ENCODE measurements around the gene PRDM16. TPM values are rescaled to one million over a fixed set of nuclear protein-coding genes. Genes with fewer than 3 reads are reported as not detected.

The PRDM16 gene
- total RNA-seq, 1 experiment from 2014 or later, result 0.17 TPM

DNA sequence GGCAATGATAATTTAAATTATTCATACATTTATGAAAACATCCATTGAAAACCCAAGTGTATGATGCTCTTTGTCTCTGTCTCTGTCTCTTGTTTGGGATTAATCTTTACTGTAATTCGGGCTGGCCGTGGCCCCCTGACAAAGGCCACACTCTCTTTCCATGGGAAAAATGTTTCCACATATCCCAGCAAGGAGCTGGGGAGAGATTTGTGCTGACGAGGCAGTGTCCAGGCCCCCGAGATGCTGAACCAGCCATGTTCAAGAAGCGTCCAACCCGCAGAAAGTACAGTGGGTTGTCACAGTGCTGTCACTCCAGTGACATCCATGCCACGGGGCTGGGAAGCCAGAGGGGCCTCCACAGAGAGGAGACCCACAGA lies 147.0 kb downstream of the PRDM16 start:
- H3K18ac ChIP-seq (ENCODE audit: insufficient read length, low read depth, low read length), result no peak overlapping the region
- no peaks in the 10 kb centered on the region for H3K23me2 ChIP-seq (ENCODE audit: insufficient read length, low read depth, low read length, poor library complexity, severe bottlenecking)
- H3K56ac ChIP-seq (ENCODE audit: insufficient read length, low read depth, low read length), result no peak overlapping the region
- H2BK12ac ChIP-seq (ENCODE audit: insufficient read length, low read depth, low read length), result no peak overlapping the region
- H3K79me1 ChIP-seq (ENCODE audit: insufficient read depth, low read depth, low read length, poor library complexity, severe bottlenecking), result no peaks in the 10 kb centered on the region
- H3T11ph ChIP-seq (ENCODE audit: low read length), result no peak overlapping the region
- no peak overlapping the region for H4K91ac ChIP-seq (ENCODE audit: insufficient read length, low read depth, low read length)
- no peak overlapping the region for H3K4ac ChIP-seq (ENCODE audit: low read depth, low read length)
- H3K9me3 ChIP-seq (ENCODE audit: control insufficient read depth, low read depth, low read length), result no peaks in the 10 kb centered on the region
- H2BK5ac ChIP-seq (ENCODE audit: insufficient read length, low read length), result no peak overlapping the region
- no peak overlapping the region for H2AFZ ChIP-seq (ENCODE audit: low read length)
- no peak for DNase-seq
- no peak overlapping the region for H3K4me2 ChIP-seq (ENCODE audit: insufficient read depth, insufficient read length, low read length)
- H2BK15ac ChIP-seq (ENCODE audit: low read depth, low read length), result no peak overlapping the region
- H3K27me3 ChIP-seq (ENCODE audit: insufficient read depth, low read length), result no peaks in the 10 kb centered on the region
- Mint-ChIP-seq H3K36me3 (ENCODE audit: insufficient read depth in 1 of 3, low read depth in 3 of 3) (no peaks in the 10 kb centered on the region), H3K27ac (no peak overlapping the region), H3K4me3 (no peak overlapping the region), H3K4me1 (peaks cover 2 to 27% of the 10 kb centered on the region in 2 experiments), H3K9me3 (no peaks in the 10 kb centered on the region), H3K27me3 (ENCODE audit: low read depth) (peaks cover 2% of the 10 kb centered on the region; the same call in 1 of the 2 replicates)
- no peaks in the 10 kb centered on the region for H3K4me1 ChIP-seq (ENCODE audit: insufficient read depth, low read length)
- H4K20me1 ChIP-seq (ENCODE audit: control insufficient read depth, insufficient read depth, insufficient read length), result peaks cover 4% of the 10 kb centered on the region
- H3K27ac ChIP-seq (ENCODE audit: insufficient read length, low read depth, low read length), result no peak overlapping the region
- H3K79me2 ChIP-seq (ENCODE audit: insufficient read depth, low read length), result no peaks in the 10 kb centered on the region
- no peak overlapping the region for H2BK20ac ChIP-seq (ENCODE audit: low read depth, low read length, poor library complexity, severe bottlenecking)
- H2AK5ac ChIP-seq (ENCODE audit: insufficient read length, low read length), result no peak overlapping the region
- H3K9ac ChIP-seq (ENCODE audit: extremely low read depth, insufficient read length, low read length), result no peak overlapping the region
- no peak overlapping the region for H2BK120ac ChIP-seq (ENCODE audit: low read depth, low read length, poor library complexity, severe bottlenecking)
- H3K23ac ChIP-seq (ENCODE audit: insufficient read length, low read depth, low read length), result no peak overlapping the region
- no peak overlapping the region for H4K5ac ChIP-seq (ENCODE audit: insufficient read length, low read depth, low read length)
- TF ChIP-seq, protein P1, sequence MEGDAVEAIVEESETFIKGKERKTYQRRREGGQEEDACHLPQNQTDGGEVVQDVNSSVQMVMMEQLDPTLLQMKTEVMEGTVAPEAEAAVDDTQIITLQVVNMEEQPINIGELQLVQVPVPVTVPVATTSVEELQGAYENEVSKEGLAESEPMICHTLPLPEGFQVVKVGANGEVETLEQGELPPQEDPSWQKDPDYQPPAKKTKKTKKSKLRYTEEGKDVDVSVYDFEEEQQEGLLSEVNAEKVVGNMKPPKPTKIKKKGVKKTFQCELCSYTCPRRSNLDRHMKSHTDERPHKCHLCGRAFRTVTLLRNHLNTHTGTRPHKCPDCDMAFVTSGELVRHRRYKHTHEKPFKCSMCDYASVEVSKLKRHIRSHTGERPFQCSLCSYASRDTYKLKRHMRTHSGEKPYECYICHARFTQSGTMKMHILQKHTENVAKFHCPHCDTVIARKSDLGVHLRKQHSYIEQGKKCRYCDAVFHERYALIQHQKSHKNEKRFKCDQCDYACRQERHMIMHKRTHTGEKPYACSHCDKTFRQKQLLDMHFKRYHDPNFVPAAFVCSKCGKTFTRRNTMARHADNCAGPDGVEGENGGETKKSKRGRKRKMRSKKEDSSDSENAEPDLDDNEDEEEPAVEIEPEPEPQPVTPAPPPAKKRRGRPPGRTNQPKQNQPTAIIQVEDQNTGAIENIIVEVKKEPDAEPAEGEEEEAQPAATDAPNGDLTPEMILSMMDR (conservative IDR thresholded peaks at IDR 0.05), result no peak
- H4K8ac ChIP-seq (replicated peaks; ENCODE audit: insufficient read length, low read depth, low read length), result no peak overlapping the region
- WGBS (ENCODE audit: extremely low coverage, insufficient read length, low lambda C conversion rate), result no CpG with 5 or more reads among the region's 7 CpGs
- no peak overlapping the region for H3K14ac ChIP-seq (ENCODE audit: insufficient read depth, low read length)

Measured in H9 (cell line).